Panc1 (cell line): ENCODE data around the gene ACYP2. TPM values are rescaled to one million over a fixed set of nuclear protein-coding genes. Genes with fewer than 3 reads are reported as not detected.

ENCODE experiments used
- ATAC-seq: fragments of 200-7000 bp; cut with Tn5 transposase; 2 replicates; pipeline ENCODE4 v1.9.1; 2020; ENCODE audit warnings: mild to moderate bottlenecking, moderate library complexity
- BruUV-seq: library from RNA; stranded (reverse); fragments of 400-500 nt; replicated peaks from 2 replicates; lab custom pipeline; 2021; lab: Mats Ljungman, UMichigan
- CTCF ChIA-PET: fragments of 300-600 bp; sonication (Branson Sonifier 250); formaldehyde crosslinking; loops from one replicate; lab custom pipeline; 2022; ENCODE audit warnings: antibody characterized with exemption; lab: Charles Lee
- POLR2A ChIA-PET: fragments of 300-600 bp; sonication (Branson Sonifier 250); formaldehyde crosslinking; loops from one replicate; lab custom pipeline; 2022; ENCODE audit warnings: antibody characterized with exemption; lab: Charles Lee
- DNase-seq: peaks from one replicate; pipeline ENCODE4 v3.0.0-alpha.2; 2010; ENCODE audit warnings: low read depth, low spot score
- H3K27ac ChIP-seq: 2 replicates; pipeline ENCODE4 v1.5.1; 2011; ENCODE audit warnings: mild to moderate bottlenecking, low read length, inconsistent platforms
- H3K27me3 ChIP-seq: fragments of 200-500 bp; sonication (Bioruptor generic); 2 replicates; pipeline ENCODE4 v1.6.0; 2014; ENCODE audit warnings: low read length, inconsistent platforms; ENCODE audit not compliant: control insufficient read depth, insufficient read depth
- H3K36me3 ChIP-seq: fragments of 200-500 bp; sonication (Bioruptor generic); 2 replicates; pipeline ENCODE4 v1.5.1; 2014; ENCODE audit warnings: inconsistent platforms, mild to moderate bottlenecking, low read length, moderate library complexity; ENCODE audit not compliant: control insufficient read depth, insufficient read depth
- H3K4me1 ChIP-seq: 2 replicates; pipeline ENCODE4 v1.5.1; 2011; ENCODE audit warnings: inconsistent platforms, mild to moderate bottlenecking, low read length, moderate library complexity; ENCODE audit not compliant: control insufficient read depth, insufficient read depth
- H3K4me3 ChIP-seq, 2 experiments: 2 replicates each; pipeline ENCODE4 v1.5.1; 2011 to 2012; ENCODE audit warnings: low read depth in 2 of 2, low read length in 2 of 2, mild to moderate bottlenecking in 2 of 2, inconsistent platforms in 1 of 2, moderate library complexity in 1 of 2
- H3K9me3 ChIP-seq: fragments of 200-500 bp; sonication (Bioruptor generic); 2 replicates; pipeline ENCODE4 v1.5.1; 2014; ENCODE audit warnings: low read depth, mild to moderate bottlenecking, inconsistent platforms, low read length, moderate library complexity; ENCODE audit not compliant: control insufficient read depth, insufficient read depth
- CTCF ChIP-seq: fragments of 450-650 bp; IDR thresholded peaks from 2 replicates; pipeline ENCODE4 v1.5.1; 2017; ENCODE audit warnings: mild to moderate bottlenecking
- POLR2AphosphoS5 ChIP-seq: IDR thresholded peaks from 2 replicates; pipeline ENCODE4 v1.6.1; 2012; ENCODE audit warnings: mild to moderate bottlenecking, low read depth, low read length, moderate library complexity
- REST ChIP-seq, 2 experiments: IDR thresholded peaks; 2 replicates each; pipeline ENCODE4 v1.6.1; 2011 to 2012; ENCODE audit warnings: low read depth in 2 of 2, control low read depth in 1 of 2, low read length in 1 of 2, mild to moderate bottlenecking in 1 of 2, moderate library complexity in 1 of 2; ENCODE audit not compliant: insufficient read depth in 1 of 2
- SIN3A ChIP-seq: IDR thresholded peaks from 2 replicates; pipeline ENCODE4 v1.6.1; 2012; ENCODE audit warnings: low read depth, mild to moderate bottlenecking, low read length, moderate library complexity, borderline replicate concordance; ENCODE audit not compliant: insufficient read depth
- TCF7L2 ChIP-seq: IDR thresholded peaks from 2 replicates; pipeline ENCODE4 v1.6.1; 2011; ENCODE audit warnings: mild to moderate bottlenecking, low read depth, low read length, inconsistent platforms
- in situ Hi-C: cut with HindIII; loops from 2 replicates; pipeline ENCODE4 v1.10.0; 2016; ENCODE audit warnings: low sequenced_read_pairs, low pct_unique_long_range_greater_than_20kb
- intact Hi-C: fragments of 100-400 bp; cut with micrococcal nuclease; formaldehyde crosslinking; loops from one replicate; pipeline ENCODE4 v1.10.0; 2022; ENCODE audit not compliant: unreplicated experiment
- total RNA-seq: library from RNA; stranded (reverse); gene quantifications from one replicate; pipeline ENCODE4 v1.2.1, GENCODE V29; 2021; ENCODE audit not compliant: unreplicated experiment

The ACYP2 gene
- total RNA-seq, 1 experiment from 2014 or later, result 11.5 TPM

- intact Hi-C loops, result no loop called here
- no peak for DNase-seq
These were observed 220.9 kb downstream of the ACYP2 start for GRCh38 chr2:54336136-54336976.

GRCh38 chr2:54336977-54337255 lies 221.5 kb downstream of the ACYP2 start:
- H3K36me3 ChIP-seq, result no peaks in the 10 kb centered on the region
- no peaks in the 10 kb centered on the region for H3K9me3 ChIP-seq
- H3K4me3 ChIP-seq, result no peak overlapping the region
- no peak overlapping the region for H3K27ac ChIP-seq
- TF ChIP-seq REST (IDR thresholded peaks at IDR 0.05; ENCODE audit: insufficient read depth in 1 of 2, low read depth in 2 of 2, low read length in 1 of 2), result no peak
- TF ChIP-seq TCF7L2, result no peak
- no peak for TF ChIP-seq POLR2AphosphoS5
- no peak for TF ChIP-seq SIN3A
- no peak for TF ChIP-seq CTCF
- intact Hi-C loops (no loop called here), in situ Hi-C loops (no loop called here)
- ChIA-PET CTCF (no interaction called here), POLR2A (no interaction called here)
- no peak for ATAC-seq
- H3K4me1 ChIP-seq, result no peaks in the 10 kb centered on the region
- no TSS peak for BruUV-seq
- DNase-seq, result no peak
- peaks cover 11% of the 10 kb centered on the region for H3K27me3 ChIP-seq

More at GRCh38 chr2:54336136-54336976, 220.9 kb downstream of the ACYP2 start:
- no peak; the same call in 1 of the 2 replicates for ATAC-seq
- POLR2A ChIA-PET, result no interaction called here
- H3K9me3 ChIP-seq, result no peaks in the 10 kb centered on the region
- no TSS peak for BruUV-seq
- no peaks in the 10 kb centered on the region for H3K36me3 ChIP-seq
- peaks cover 11% of the 10 kb centered on the region for H3K27me3 ChIP-seq
- in situ Hi-C loops, result no loop called here
- H3K27ac ChIP-seq, result no peak overlapping the region
- CTCF ChIA-PET, result interaction anchor here (0.6 kb wide), 1 partner anchor 130 kb away, joined by 9 read pairs; no protein-coding TSS in a partner anchor
- TF ChIP-seq TCF7L2, result no peak
- no peak for TF ChIP-seq SIN3A
- TF ChIP-seq REST (IDR thresholded peaks at IDR 0.05; ENCODE audit: insufficient read depth in 1 of 2, low read depth in 2 of 2, low read length in 1 of 2), result no peak
- TF ChIP-seq POLR2AphosphoS5, result no peak
- no peak for TF ChIP-seq CTCF
- peaks cover under 1% of the 10 kb centered on the region; the same call in 1 of the 2 replicates for H3K4me1 ChIP-seq
- H3K4me3 ChIP-seq, result no peak overlapping the region
